CD4-positive, alpha-beta T cell treated with Interleukin-17A for 1 hour (primary cell): ENCODE results near the gene ZMYND15.

ENCODE experiments used
- DNase-seq: peaks from one replicate; pipeline ENCODE4 v3.0.0-alpha.2; 2020

ZMYND15 gene

DNA sequence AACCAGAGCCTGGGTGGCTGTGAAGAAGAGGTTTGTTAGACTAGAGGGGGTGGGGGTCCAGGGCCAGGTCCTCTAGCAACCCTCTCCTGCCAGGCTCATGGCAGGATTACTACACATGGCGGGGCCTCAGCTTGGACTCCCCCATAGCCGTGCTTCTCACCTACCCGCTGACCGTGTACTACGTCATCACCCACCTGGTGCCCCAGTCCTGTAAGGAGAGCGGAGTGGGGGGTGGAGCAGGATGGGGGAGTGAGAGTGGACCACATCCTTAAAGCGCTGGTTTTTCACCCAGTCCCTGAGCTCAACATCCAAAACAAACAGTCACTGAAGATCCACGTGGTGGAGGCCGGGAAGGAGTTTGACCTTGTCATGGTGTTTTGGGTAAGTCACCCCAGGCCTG is 4.3 kb downstream of the ZMYND15 start:
- no peak for DNase-seq

DNA sequence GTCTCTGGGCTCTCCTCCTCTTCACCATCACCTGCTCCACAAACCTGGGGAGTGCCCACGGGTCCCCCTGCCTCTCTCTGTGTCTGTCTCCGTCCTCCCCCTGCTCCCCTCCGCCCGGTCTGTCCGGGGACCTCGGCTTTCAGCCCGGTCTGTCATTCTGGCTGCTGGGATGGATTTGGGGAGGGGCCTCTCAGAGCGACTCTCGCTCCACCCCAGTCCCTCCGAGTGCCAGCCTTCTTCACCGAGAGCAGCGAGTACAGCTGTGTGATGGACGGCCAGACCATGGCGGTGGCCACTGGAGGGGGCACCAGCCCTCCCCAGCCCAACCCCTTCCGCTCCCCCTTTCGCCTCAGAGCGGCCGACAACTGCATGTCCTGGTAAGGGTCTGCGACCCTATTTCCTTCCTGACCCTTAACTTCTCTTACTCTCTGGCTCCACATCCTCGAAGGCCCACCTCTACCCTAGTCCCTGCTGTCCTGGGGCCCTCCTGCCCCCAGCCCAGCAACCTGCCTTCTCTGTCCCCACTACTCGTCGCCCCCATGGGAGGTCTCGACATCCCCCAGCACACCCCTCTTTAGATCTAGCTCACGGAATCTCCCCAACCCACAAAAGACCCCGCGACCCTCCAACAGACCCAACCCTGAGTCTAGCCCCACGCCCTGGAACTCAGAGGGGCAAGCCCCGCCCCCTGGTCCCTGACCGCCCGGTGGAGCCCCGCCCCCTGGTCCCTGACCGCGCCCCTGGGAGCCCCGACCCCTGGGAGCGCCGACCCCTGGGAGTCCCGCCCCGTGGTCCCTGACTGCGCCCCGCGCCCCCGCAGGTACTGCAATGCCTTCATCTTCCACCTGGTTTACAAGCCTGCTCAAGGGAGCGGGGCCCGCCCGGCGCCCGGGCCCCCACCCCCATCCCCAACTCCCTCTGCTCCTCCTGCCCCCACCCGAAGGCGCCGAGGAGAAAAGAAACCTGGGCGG is 5.7 kb downstream of the ZMYND15 start:
- no peak for DNase-seq

DNA sequence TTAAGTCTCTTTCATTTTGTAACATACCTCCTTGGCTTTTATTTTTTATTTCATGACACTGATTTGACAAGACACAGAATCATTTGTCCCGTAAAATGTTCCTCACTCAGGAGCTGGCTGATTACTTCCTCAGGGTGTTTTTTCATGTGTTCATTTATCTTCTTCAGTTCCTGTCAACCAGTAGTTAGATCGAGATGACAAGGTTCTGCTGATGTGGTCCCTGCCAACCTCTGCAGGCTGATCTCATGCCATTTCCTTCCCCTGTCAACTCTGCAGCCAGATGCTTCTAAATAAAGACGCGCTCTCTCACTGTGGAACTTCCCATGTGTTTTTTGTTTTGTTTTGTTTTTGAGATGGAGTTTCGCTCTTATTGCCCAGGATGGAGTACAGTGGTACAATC is 8.2 kb downstream of the ZMYND15 start:
- DNase-seq = peak; percentile 47

DNA sequence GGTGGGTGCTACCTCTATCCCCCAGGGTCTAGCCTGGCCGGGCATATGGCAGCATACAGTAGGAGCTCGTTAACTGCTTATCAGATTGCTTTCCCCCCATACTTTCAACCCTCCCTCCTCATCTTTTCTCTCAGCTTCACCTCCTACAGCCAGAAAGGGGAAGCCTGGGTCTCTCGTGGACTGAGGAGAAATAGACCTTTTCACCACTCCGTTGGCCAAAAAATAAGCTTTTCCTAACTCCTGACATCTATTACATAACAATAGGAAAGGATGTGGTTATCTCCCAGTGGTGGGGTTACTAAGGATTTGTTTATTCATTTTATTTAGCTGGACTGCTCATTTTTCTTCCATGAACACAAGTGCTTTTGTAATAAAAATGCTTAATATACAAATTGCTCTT is 9.1 kb downstream of the ZMYND15 start:
- DNase-seq = no peak

DNA sequence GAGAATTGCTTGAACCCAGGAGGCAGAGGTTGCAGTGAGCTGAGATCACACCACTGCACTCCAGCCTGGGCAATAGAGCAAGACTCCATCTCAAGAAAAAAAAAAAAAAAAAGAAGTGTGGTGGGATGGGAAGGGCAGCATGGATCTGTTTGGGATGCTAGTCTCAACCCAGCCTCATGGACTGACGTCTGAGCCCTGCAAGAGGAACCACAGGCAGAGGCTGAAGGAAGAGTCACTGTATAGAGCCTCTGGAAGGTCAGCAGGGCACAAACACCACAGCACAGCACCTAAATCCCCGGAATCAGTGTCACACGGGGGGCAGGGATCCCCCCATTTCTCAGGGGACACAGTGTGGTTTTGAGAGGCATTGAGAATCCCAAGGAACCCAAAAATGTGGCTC is 11.0 kb downstream of the ZMYND15 start:
- no peak for DNase-seq

DNA sequence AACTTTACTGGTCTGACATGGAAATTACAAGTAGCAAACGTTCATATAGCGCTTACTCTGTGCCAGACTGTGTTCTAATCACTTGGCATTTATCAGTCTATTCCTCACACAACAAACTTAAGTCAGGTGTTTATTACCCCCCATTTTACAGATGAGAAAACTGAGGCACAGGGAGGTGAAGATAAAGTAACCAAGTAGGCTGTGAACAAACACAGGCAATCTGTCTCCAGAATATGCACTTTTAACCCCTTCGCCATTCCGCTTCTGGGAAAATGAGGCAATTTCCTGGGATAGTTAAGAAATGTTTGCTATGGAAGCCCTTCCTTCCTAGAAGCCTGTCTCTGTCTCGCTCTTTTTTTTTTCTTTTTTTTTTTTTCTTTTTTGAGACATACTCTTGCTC is 12.3 kb downstream of the ZMYND15 start:
- DNase-seq = no peak

DNA sequence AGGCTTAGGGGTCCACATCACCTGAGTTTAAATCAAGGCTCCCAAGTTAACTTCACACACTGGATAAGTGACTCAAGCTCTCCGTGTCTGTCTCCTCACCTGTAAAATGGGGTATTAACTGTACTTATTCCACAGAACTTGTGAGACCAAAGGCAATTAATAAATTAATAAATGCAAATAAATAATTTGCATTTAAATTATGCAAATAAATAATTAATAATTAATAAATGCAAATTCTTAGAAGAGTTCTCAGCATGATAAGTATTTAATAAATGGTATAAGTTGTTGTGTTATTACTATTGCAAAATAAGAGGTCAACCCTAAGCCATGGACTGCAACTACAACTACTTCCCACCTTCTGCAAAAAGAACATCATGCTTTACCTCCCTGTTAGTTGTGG is 13.8 kb downstream of the ZMYND15 start:
- DNase-seq = no peak

DNA sequence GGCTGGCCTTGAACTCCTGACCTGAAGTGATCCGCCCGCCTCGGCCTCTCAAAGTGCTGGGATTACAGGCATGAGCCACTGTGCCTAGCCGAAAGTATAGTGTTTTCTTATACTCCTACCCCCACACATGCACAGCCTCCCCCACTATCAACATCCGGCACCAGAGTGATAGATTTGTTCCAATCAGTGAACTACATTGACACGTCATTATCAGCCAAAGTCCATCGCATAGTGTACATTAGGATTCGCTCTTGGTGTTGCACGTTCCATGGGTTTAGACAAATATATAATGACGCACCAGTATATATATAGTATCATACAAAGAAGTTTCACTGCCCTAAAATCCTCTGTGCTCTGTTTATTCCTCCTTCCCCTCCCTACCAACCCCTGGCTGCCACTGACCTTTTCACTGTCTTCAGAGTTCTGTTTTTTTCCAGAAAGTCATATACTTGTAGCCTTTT is 20.2 kb downstream of the ZMYND15 start:
- peak; percentile 20 for DNase-seq

DNA sequence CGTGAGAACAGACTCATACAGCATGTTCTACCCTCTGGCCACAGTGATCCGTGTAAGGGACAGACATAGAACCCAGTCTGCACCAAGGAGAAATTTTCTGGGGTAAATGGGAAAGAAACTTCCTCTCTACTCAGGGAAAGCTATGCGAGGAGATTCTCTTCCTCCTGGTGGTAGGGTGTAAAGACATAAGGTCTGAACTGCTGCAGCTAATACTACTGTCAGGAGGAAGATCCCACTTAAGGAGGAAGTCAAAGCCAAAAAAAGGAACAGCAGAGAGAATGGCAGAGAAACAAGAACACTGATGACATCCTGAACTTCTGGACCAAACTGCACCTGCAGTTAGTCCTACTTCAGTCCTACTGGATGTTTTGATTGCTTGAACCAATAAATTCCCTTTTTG is 25.0 kb downstream of the ZMYND15 start:
- DNase-seq = no peak

DNA sequence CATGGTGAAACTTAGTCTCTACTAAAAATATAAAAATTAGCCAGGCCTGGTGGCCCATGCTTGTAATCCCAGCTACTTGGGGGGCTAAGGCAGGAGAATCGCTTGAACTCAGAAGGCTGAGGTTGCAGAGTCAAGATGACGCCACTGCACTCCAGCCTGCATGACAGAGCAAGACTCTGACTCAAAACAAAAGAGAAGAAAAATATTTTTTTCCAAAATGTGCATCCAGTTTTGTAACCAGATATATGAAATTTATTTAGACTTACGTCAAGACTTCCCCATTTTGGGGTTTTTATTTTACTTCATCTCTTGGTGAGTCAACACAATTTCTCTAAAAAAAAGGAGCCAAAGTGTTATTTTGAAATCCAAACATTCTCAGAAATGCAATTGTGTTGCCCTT is 26.6 kb downstream of the ZMYND15 start:
- DNase-seq = peak; percentile 22

DNA sequence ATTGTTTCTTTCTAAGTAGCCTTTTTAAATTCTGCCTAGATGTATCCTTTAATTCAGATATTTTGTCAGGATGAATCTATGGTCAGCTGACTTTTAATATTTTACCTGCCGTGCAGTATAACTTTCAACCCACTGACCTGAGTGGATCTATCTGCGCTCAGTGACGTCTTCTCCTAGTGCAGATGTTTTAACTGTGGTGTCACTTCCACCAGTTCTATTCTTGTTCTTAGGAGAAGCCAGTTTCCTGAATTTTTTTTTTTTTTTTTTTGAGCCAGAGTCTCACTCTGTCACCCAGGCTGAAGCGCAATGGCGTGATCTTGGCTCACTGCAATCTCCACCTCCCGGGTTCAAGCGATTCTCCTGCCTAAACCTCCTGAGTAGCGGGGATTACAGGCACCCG is 27.1 kb downstream of the ZMYND15 start:
- no peak for DNase-seq

DNA sequence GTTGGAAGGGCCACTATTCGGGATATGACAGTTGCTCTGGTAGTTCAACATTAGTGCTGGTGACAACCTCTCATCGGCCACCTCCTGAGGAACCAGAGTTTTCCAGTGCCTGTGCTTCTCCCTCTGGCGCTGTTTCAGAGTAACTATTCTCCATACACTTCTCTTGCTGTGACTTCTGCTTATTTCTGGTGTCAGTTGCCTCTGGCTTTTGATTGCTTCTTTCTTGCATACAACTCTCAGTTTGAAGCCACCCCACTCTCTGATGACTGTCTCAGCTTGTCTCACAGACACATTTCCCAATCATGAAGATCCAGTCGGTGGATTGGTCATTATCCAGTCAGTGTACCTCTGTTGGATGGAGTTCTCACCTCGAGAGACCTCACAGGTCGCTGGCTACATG is 28.7 kb downstream of the ZMYND15 start:
- DNase-seq = no peak

DNA sequence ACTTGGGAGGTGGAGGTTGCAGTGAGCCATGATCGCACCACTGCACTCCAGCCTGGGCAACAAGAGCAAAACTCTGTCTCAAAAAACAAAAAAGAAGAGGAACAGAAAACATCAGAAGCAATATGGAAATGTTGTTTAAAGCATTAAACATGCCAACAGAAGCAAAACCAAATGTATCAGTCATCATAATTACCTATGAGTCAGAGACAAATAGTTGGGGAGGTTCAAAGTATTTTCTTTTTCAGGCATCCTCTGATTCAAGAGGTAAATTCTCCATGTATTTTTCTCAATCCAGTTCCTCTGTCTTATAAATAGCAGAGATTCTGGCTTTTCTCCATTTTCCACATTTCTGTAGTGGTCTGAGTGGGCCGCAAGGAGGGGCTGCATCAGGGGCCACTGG is 30.0 kb downstream of the ZMYND15 start:
- DNase-seq = no peak

DNA sequence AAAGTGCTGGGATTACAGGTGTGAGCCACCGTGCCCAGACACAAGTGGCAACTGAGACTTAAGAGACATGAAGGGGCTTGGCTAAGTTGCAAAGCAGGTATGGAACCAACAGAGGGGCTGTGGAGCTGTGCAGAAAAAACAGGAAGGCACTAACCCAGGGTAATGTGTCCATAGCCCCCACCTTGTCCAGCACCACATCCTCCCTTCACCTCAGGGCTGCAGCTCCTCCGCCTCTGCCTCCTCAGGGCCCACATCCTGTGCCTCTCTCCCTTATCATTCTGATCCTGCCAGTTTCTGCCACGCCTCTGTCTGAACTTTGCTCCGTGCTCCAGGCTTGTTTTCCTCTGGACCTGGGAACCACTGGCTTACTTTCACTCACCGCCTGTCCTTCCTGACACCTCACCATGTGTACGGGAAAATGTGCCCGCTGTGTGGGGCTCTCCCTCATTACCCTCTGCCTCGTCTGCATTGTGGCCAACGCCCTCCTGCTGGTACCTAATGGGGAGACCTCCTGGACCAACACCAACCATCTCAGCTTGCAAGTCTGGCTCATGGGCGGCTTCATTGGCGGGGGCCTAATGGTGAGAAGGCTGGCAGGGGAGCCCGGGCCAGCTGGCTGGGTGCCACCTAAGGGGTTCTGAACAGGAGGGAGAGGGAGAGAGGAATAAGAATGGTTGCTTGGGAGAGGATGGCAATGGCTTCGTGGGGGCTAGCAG is 32.0 kb downstream of the ZMYND15 start, which contains the start of gene TM4SF5:
TM4SF5 (plus strand) TSS at position 368 of the 716 bp plus-strand sequence; CDS start at position 405, 37 bp downstream.
- DNase-seq = no peak

DNA sequence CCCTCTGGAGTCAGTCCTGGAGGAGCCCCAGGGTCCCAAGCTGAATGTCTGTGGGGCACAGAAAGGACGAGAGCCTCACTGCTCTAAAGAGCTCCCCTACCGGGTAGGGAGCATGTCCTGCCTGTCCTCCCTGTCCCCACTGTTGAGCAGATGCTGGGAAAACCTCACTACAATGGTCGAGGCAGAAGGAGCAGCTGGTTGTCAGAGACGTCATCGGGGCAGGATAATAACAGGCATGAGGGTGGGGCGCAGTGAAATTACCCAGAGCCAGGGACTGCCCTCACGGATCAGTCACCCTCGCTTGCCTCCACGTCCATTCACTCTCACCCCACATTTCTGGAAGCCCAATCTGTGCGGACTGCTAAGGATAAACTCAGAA is 32.6 kb downstream of the ZMYND15 start:
- no peak for DNase-seq

DNA sequence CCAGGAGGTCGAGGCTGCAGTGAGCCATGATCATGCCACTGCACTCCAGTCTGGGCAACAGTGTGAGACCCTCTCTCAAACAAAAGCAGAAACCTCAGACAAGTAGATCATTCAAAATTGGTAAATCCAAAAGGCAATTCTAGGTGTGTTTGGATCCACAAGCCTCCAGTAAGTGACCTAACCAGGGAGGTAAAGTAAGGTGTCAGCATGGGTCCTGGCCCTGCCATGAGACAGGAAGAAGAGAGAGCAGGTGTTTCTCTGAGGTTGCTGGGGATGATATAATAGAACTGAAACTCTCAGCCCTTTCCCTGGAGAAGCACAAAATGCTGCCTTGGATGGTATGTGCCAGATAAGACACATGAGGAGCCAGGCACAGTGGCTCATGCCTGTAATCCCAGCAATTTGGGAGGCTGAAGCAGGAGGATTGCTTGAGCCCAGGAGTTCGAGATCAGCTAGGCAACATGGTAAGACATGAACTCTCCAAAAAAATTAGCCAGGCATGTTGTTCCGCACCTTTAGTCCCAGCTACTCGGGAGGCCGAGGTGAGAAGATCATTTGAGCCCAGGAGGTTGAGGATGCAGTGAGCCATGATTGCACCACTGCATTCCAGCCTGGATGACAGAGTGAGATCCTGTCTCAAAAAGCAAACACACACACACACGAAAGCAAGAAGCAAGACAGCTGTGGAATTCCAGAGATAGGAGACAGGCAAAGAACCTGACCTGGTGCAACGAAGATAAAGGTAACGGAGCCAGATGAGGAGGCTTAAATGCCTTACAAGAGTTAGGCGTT is 38.5 kb downstream of the ZMYND15 start:
- no peak for DNase-seq

DNA sequence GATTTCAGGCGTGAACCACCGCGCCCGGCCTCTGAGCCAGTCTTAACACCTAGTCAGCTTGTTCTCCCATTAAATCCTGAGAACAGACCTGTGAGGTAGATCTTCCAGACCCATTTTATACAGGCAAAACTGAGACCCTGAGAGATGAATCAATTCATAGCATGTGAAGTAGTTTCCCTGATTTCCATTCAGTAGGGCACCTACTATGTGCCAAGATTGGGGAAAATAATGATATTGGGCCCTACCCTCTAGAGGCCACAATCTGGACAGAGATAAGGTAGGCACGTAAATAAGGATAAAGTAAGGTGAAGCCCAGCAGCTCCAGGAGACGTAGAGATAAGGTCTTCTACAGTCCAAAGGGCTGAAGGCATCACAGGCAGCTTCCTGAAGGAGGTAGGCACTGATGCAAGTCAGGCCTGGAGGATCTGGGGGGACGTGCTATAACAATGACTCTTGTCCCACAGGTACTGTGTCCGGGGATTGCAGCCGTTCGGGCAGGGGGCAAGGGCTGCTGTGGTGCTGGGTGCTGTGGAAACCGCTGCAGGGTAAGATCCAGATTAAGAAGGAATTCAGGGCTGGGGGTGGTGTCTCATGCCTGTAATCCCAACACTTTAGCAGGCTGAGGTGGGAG is 40.8 kb downstream of the ZMYND15 start:
- no peak for DNase-seq

DNA sequence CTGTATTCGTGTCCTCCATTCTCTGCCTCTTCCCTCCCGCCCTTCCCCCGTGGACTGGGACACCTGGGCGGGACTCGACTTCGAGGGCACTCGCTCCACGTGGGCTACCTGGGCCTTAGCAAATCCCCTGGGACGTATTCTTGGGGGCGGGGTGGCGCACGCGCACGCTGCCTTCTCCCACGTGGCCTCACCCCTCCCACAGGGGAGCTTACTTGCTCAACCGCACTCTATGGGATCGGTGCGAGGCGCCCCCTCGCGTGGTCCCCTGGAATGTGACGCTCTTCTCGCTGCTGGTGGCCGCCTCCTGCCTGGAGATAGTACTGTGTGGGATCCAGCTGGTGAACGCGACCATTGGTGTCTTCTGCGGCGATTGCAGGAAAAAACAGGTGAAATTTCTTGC is 43.0 kb downstream of the ZMYND15 start:
- no peak for DNase-seq

DNA sequence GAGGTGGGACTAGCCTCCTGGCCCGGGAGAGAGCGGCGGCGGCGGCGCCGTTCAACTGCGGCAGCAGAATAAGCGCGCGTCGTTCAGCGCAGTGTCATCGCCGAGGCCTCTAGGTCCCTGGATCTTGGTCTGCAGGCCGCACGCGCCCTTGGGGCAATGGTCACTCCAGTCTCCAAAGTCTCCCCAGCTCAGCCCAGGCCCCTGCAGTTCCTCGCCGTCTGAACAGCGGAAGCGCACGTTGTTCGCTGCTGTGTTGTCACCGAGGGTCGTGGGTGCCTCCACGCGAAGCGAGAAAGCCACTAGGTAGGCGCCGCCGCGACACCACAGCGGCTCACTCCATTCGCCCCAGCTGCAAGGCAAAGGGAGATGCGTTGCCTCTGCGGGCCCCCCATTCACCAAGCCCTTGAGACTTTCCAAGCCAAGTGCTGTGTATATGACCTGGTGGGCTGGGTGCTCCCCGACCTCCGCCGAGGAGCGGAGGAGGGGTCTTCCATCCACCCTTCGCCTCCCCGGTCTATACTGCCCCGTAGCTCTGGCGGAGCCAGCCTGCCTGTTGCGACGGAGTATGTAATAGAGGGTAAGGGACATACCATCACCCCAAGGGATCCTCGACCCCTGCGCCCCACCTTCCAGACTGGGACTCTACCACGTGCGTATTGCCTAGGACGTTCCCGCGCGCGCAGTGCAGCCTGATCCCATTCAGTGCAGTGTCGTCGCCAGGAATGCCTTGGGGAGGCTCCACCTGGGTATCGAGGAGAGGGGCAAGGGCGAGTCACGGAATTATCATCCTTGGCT is 45.9 kb downstream of the ZMYND15 start:
- DNase-seq = no peak

DNA sequence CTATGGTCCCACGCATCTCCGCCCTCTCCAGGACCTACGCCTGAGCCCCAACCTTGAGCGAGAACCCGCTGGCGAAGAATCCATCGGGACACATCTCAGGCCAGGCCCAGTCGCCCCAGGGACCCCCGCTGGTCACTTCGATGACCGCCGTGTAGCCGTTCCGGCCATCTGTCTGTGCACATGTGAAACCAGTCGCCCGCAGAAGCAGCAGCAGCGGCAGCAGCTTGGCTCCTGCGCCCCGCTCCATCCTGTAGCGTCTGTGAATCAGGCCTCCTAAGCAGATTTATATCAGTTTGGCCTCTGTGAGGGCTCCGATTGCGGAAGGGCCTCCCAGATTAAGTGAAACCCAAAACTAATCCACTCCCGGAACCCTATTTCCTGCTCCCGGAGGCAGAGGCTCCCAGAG is 46.5 kb downstream of the ZMYND15 start, which contains the start of gene VMO1:
VMO1 (minus strand) TSS at position 259 of the 406 bp plus-strand sequence; CDS start at position 247, 12 bp downstream.
- DNase-seq = no peak

DNA sequence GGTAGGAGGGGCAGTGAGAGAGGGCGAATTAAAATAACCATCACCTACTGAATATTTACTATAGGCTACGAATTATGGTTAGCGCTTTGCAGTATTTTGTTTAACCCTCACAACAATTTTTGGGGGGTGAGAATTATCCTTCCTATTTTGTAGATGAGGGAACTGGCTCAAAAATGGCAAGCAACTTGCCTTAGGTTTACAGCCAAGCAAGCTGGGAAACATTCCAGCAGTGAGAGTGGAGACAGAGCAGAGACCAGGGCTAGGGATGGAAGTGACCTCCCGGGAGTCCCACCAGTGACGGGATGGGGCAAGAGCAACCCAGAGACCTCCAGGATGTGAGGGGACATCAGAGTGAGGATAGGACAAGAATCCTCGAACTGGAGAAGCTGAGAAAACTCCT is 46.9 kb downstream of the ZMYND15 start:
- DNase-seq = no peak
